ENCODE measurements around the gene ADGRA3.

DNA sequence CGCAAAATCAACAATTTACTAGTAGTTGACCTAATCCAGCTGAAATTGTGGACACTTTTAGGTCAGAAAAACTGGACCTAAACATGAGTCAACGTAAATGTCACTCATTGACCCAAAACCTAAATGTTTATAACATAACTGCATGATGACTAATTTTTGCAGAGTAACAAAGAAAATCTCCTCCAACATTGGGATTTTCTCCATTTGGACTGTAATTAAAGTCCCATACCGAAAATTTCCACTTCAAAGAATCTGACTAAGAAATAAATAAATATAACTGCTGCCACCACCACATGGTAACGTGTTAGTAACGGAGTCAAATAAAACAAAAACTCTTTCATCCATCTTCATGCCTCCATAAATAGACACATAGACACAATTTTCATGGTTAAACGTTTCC, 1.9 kb downstream of the ADGRA3 start:
- TF ChIP-seq EZH2 (IDR thresholded peaks at IDR 0.05; ENCODE audit: low read depth, unreplicated experiment) (no peak), POLR2AphosphoS5 (IDR thresholded peaks at IDR 0.05; ENCODE audit: low read depth) (no peak), JUNB (IDR thresholded peaks at IDR 0.05; ENCODE audit: unreplicated experiment) (no peak)
- TF ChIP-seq, protein P1, sequence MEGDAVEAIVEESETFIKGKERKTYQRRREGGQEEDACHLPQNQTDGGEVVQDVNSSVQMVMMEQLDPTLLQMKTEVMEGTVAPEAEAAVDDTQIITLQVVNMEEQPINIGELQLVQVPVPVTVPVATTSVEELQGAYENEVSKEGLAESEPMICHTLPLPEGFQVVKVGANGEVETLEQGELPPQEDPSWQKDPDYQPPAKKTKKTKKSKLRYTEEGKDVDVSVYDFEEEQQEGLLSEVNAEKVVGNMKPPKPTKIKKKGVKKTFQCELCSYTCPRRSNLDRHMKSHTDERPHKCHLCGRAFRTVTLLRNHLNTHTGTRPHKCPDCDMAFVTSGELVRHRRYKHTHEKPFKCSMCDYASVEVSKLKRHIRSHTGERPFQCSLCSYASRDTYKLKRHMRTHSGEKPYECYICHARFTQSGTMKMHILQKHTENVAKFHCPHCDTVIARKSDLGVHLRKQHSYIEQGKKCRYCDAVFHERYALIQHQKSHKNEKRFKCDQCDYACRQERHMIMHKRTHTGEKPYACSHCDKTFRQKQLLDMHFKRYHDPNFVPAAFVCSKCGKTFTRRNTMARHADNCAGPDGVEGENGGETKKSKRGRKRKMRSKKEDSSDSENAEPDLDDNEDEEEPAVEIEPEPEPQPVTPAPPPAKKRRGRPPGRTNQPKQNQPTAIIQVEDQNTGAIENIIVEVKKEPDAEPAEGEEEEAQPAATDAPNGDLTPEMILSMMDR (conservative IDR thresholded peaks at IDR 0.05; ENCODE audit: low read depth in 2 of 2): no peak

Measured in GM23338 (cell line).